ENCODE data around the gene GALNT9. TPM values are rescaled to one million over a fixed set of nuclear protein-coding genes. Genes with fewer than 3 reads are reported as not detected.
"Not testable (repeated sequence)": the region's sequence is repeated elsewhere in the genome, so short reads cannot be mapped to it uniquely, and the experiment has no call there.

Gene GALNT9
- total RNA-seq, 6 donors from 2014 or later: 0.26 TPM; not detected in 5

- H3K9me3 ChIP-seq: no peaks in the 10 kb centered on the region
- TF ChIP-seq POLR2AphosphoS5 (IDR thresholded peaks at IDR 0.05) (no peak), EP300 (IDR thresholded peaks at IDR 0.05) (no peak), POLR2A (IDR thresholded peaks at IDR 0.05) (no peak)
- TF ChIP-seq, protein P1, sequence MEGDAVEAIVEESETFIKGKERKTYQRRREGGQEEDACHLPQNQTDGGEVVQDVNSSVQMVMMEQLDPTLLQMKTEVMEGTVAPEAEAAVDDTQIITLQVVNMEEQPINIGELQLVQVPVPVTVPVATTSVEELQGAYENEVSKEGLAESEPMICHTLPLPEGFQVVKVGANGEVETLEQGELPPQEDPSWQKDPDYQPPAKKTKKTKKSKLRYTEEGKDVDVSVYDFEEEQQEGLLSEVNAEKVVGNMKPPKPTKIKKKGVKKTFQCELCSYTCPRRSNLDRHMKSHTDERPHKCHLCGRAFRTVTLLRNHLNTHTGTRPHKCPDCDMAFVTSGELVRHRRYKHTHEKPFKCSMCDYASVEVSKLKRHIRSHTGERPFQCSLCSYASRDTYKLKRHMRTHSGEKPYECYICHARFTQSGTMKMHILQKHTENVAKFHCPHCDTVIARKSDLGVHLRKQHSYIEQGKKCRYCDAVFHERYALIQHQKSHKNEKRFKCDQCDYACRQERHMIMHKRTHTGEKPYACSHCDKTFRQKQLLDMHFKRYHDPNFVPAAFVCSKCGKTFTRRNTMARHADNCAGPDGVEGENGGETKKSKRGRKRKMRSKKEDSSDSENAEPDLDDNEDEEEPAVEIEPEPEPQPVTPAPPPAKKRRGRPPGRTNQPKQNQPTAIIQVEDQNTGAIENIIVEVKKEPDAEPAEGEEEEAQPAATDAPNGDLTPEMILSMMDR (IDR thresholded peaks at IDR 0.05): no peak
- ATAC-seq (ENCODE audit: low FRiP score in 2 of 2) (no peak), DNase-seq (peak in 1 of 2 donors; percentile 81)
- no peaks in the 10 kb centered on the region for H3K36me3 ChIP-seq
- H3K4me1 ChIP-seq: no peaks in the 10 kb centered on the region
- H3K27me3 ChIP-seq: no peaks in the 10 kb centered on the region
- no peak overlapping the region for H3K27ac ChIP-seq
- WGBS, 2 donors: 84% methylated on average over 32 to 44 of the region's 44 CpGs
- H3K4me3 ChIP-seq: no peak overlapping the region
Measured at GRCh38 chr12:132269271-132269968, 60.0 kb downstream of the GALNT9 start.

DNA sequence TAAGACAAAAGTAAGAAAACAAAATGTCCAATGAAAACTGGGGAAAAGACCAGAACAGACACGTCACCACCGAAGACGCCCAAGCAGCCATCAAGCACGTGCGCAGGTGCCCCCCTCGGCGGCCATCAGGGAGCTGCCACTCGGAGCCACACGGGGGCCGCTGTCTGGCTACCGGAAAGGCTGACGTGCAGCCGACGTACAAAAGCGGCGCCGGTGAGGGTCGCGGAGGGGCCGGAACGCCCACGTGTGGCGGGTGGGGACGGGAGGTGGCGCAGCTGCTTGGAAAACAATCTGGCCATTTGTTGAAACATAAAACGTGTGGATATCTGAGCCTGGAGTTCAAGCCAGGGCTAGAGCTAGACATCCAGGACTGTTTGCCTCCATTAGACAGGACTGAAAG lies 60.7 kb downstream of the GALNT9 start:
- WGBS, 2 donors: 65 to 82% methylated on average over 17 to 26 of the region's 26 CpGs
- ATAC-seq (ENCODE audit: low FRiP score in 2 of 2): no peak
- no peak for TF ChIP-seq POLR2AphosphoS5 (IDR thresholded peaks at IDR 0.05)
- TF ChIP-seq EP300 (IDR thresholded peaks at IDR 0.05): no peak
- TF ChIP-seq, protein P1 (IDR thresholded peaks at IDR 0.05): no peak
- no peak for TF ChIP-seq POLR2A (IDR thresholded peaks at IDR 0.05)
- DNase-seq: peak in 1 of 2 donors; percentile 73
- Histone ChIP-seq H3K4me3 (no peak overlapping the region), H3K4me1 (no peaks in the 10 kb centered on the region), H3K27me3 (no peaks in the 10 kb centered on the region), H3K27ac (no peak overlapping the region), H3K36me3 (no peaks in the 10 kb centered on the region), H3K9me3 (no peaks in the 10 kb centered on the region)

GRCh38 chr12:132267873-132268272 lies 61.5 kb downstream of the GALNT9 start:
- ATAC-seq (ENCODE audit: low FRiP score in 2 of 2): no peak
- no peaks in the 10 kb centered on the region for H3K9me3 ChIP-seq
- WGBS, 2 donors: 95 to 97% methylated on average over 10 of the region's 10 CpGs
- H3K27ac ChIP-seq: no peak overlapping the region
- no peaks in the 10 kb centered on the region for H3K4me1 ChIP-seq
- H3K4me3 ChIP-seq: no peak overlapping the region
- H3K27me3 ChIP-seq: no peaks in the 10 kb centered on the region
- H3K36me3 ChIP-seq: no peaks in the 10 kb centered on the region
- DNase-seq: no peak
- TF ChIP-seq, protein P1 (IDR thresholded peaks at IDR 0.05): no peak

GRCh38 chr12:132266802-132267201 lies 62.6 kb downstream of the GALNT9 start:
- TF ChIP-seq POLR2A (IDR thresholded peaks at IDR 0.05) (no peak), POLR2AphosphoS5 (IDR thresholded peaks at IDR 0.05) (no peak), EP300 (IDR thresholded peaks at IDR 0.05) (no peak)
- TF ChIP-seq, protein P1 (IDR thresholded peaks at IDR 0.05): no peak

GRCh38 chr12:132266370-132266769 lies 63.0 kb downstream of the GALNT9 start:
- TF ChIP-seq POLR2A (IDR thresholded peaks at IDR 0.05) (no peak), POLR2AphosphoS5 (IDR thresholded peaks at IDR 0.05) (no peak), EP300 (IDR thresholded peaks at IDR 0.05) (no peak)
- TF ChIP-seq, protein P1 (IDR thresholded peaks at IDR 0.05): no peak
- 87 to 91% methylated on average over 9 of the region's 9 CpGs for WGBS, 2 donors
- no peaks in the 10 kb centered on the region for H3K4me1 ChIP-seq
- H3K27me3 ChIP-seq: no peaks in the 10 kb centered on the region
- no peak overlapping the region for H3K27ac ChIP-seq
- H3K9me3 ChIP-seq: no peaks in the 10 kb centered on the region
- H3K36me3 ChIP-seq: no peaks in the 10 kb centered on the region
- no peak for ATAC-seq (ENCODE audit: low FRiP score in 2 of 2)
- DNase-seq: no peak
- H3K4me3 ChIP-seq: no peak overlapping the region

More at GRCh38 chr12:132266802-132267201, 62.6 kb downstream of the GALNT9 start:
- WGBS, 2 donors: 87 to 91% methylated on average over 13 to 18 of the region's 18 CpGs
- H3K27me3 ChIP-seq: no peaks in the 10 kb centered on the region
- no peaks in the 10 kb centered on the region for H3K4me1 ChIP-seq
- no peak for ATAC-seq (ENCODE audit: low FRiP score in 2 of 2)
- no peaks in the 10 kb centered on the region for H3K36me3 ChIP-seq
- DNase-seq: no peak
- H3K4me3 ChIP-seq: no peak overlapping the region
- H3K27ac ChIP-seq: no peak overlapping the region
- H3K9me3 ChIP-seq: no peaks in the 10 kb centered on the region

GRCh38 chr12:132265822-132266221 lies 63.6 kb downstream of the GALNT9 start:
- WGBS, 2 donors: 91 to 94% methylated on average over 27 of the region's 27 CpGs
- H3K27me3 ChIP-seq: not testable (repeated sequence)

More at GRCh38 chr12:132265822-132266221, 63.6 kb downstream of the GALNT9 start:
- ATAC-seq (ENCODE audit: low FRiP score in 2 of 2); H3K27ac ChIP-seq; H3K4me1 ChIP-seq; H3K9me3 ChIP-seq; H3K36me3 ChIP-seq; DNase-seq; H3K4me3 ChIP-seq: not testable (repeated sequence)
